ENCODE measurements around the gene NNMT. TPM values are rescaled to one million over a fixed set of nuclear protein-coding genes. Genes with fewer than 3 reads are reported as not detected.

NNMT gene
- total RNA-seq, 2 donors from 2014 or later = 83.7 to 240 TPM

- H3K9me3 ChIP-seq = no peaks in the 10 kb centered on the region
- H3K27me3 ChIP-seq = no peaks in the 10 kb centered on the region
- TF ChIP-seq CTCF (IDR thresholded peaks at IDR 0.05) = no peak
- H3K27ac ChIP-seq = peak overlapping the region in 1 of 2 donors; percentile 17
- no peak for DNase-seq (ENCODE audit: low spot score)
- peaks cover 36% of the 10 kb centered on the region for H3K36me3 ChIP-seq
- peaks cover 0 to 17% of the 10 kb centered on the region in 2 donors for H3K4me1 ChIP-seq
- no peak overlapping the region for H3K4me3 ChIP-seq
These were observed 19.7 kb downstream of the NNMT start for GRCh38 chr11:114315749-114316368.

GRCh38 chr11:114316980-114317786, 21.0 kb downstream of the NNMT start:
- TF ChIP-seq CTCF (IDR thresholded peaks at IDR 0.05) = no peak
- H3K9me3 ChIP-seq = no peaks in the 10 kb centered on the region
- H3K4me3 ChIP-seq = no peak overlapping the region
- H3K27ac ChIP-seq = peak overlapping the region; percentile 32 to 58
- H3K36me3 ChIP-seq = peaks cover 31% of the 10 kb centered on the region
- DNase-seq (ENCODE audit: low spot score) = peak; percentile 62
- no peaks in the 10 kb centered on the region for H3K27me3 ChIP-seq
- H3K4me1 ChIP-seq = peaks cover 0 to 19% of the 10 kb centered on the region in 2 donors

- Histone ChIP-seq H3K27ac (peak overlapping the region; percentile 32 to 58), H3K36me3 (peaks cover 25% of the 10 kb centered on the region), H3K4me1 (peaks cover 0 to 19% of the 10 kb centered on the region in 2 donors), H3K9me3 (no peaks in the 10 kb centered on the region), H3K4me3 (no peak overlapping the region), H3K27me3 (no peaks in the 10 kb centered on the region)
- peak; percentile 64 for DNase-seq (ENCODE audit: low spot score)
- TF ChIP-seq CTCF (IDR thresholded peaks at IDR 0.05) = peak in 1 of 2 donors; percentile 52
These were observed 21.6 kb downstream of the NNMT start for GRCh38 chr11:114317787-114318137.

GRCh38 chr11:114318361-114318760, 22.2 kb downstream of the NNMT start:
- Histone ChIP-seq H3K4me3 (no peak overlapping the region), H3K9me3 (no peaks in the 10 kb centered on the region), H3K36me3 (peaks cover 19% of the 10 kb centered on the region), H3K27ac (peak overlapping the region in 1 of 2 donors; percentile 58), H3K27me3 (no peaks in the 10 kb centered on the region), H3K4me1 (peaks cover 0 to 19% of the 10 kb centered on the region in 2 donors)
- DNase-seq (ENCODE audit: low spot score) = no peak
- TF ChIP-seq CTCF (IDR thresholded peaks at IDR 0.05) = no peak

GRCh38 chr11:114319716-114320328, 23.6 kb downstream of the NNMT start:
- H3K27ac ChIP-seq = no peak overlapping the region
- DNase-seq (ENCODE audit: low spot score) = no peak
- H3K27me3 ChIP-seq = no peaks in the 10 kb centered on the region
- H3K4me1 ChIP-seq = peaks cover 0 to 19% of the 10 kb centered on the region in 2 donors
- H3K36me3 ChIP-seq = peaks cover 11% of the 10 kb centered on the region
- H3K4me3 ChIP-seq = no peak overlapping the region
- TF ChIP-seq CTCF (IDR thresholded peaks at IDR 0.05) = no peak
- no peaks in the 10 kb centered on the region for H3K9me3 ChIP-seq

Data from right atrium auricular region (tissue), 2 donors.